HepG2 (cell line): ENCODE measurements around the gene TMF1. TPM values are rescaled to one million over a fixed set of nuclear protein-coding genes. Genes with fewer than 3 reads are reported as not detected.

Experiments used
- ARID4A ChIP-seq: sonication (generic); formaldehyde crosslinking; IDR thresholded peaks from 2 replicates; pipeline ENCODE4 v1.5.0; 2020; ENCODE audit warnings: mild to moderate bottlenecking, missing genetic modification reagents, borderline replicate concordance
- GZF1 ChIP-seq: sonication (generic); formaldehyde crosslinking; IDR thresholded peaks from 2 replicates; pipeline ENCODE4 v1.5.1; 2020; ENCODE audit warnings: mild to moderate bottlenecking, missing genetic modification reagents
- HDAC1 ChIP-seq: sonication (generic); formaldehyde crosslinking; IDR thresholded peaks from 2 replicates; pipeline ENCODE4 v1.5.1; 2020; ENCODE audit warnings: mild to moderate bottlenecking, missing genetic modification reagents
- JUNB ChIP-seq: sonication (generic); formaldehyde crosslinking; IDR thresholded peaks from 2 replicates; pipeline ENCODE4 v1.8.0; 2022; ENCODE audit warnings: missing genetic modification reagents, mild to moderate bottlenecking, borderline replicate concordance
- MAFG ChIP-seq: sonication (generic); formaldehyde crosslinking; IDR thresholded peaks from 2 replicates; pipeline ENCODE4 v1.5.1; 2020; ENCODE audit warnings: mild to moderate bottlenecking, missing genetic modification reagents
- NCOA1 ChIP-seq: sonication (generic); formaldehyde crosslinking; IDR thresholded peaks from 2 replicates; pipeline ENCODE4 v1.9.0; 2021; ENCODE audit warnings: missing genetic modification reagents
- PAX8 ChIP-seq: sonication (generic); formaldehyde crosslinking; IDR thresholded peaks from 2 replicates; pipeline ENCODE4 v1.8.0; 2022; ENCODE audit warnings: mild to moderate bottlenecking, missing genetic modification reagents, borderline replicate concordance
- RERE ChIP-seq: IDR thresholded peaks from 2 replicates; pipeline ENCODE4 v1.6.1; 2016; ENCODE audit warnings: low read depth, missing genetic modification reagents, missing compliant biosample characterization
- ZNF10 ChIP-seq: sonication (generic); formaldehyde crosslinking; IDR thresholded peaks from 2 replicates; pipeline ENCODE4 v1.4.0; 2020; ENCODE audit warnings: mild to moderate bottlenecking, low read depth, missing genetic modification reagents, borderline replicate concordance
- ZNF124 ChIP-seq: sonication (generic); formaldehyde crosslinking; IDR thresholded peaks from 2 replicates; pipeline ENCODE4 v1.4.0; 2020; ENCODE audit warnings: missing genetic modification reagents
- ZNF136 ChIP-seq: sonication (generic); formaldehyde crosslinking; IDR thresholded peaks from 2 replicates; pipeline ENCODE4 v1.8.1; 2022; ENCODE audit warnings: low read depth, mild to moderate bottlenecking, moderate library complexity, missing genetic modification reagents
- ZNF225 ChIP-seq: sonication (generic); formaldehyde crosslinking; IDR thresholded peaks from 2 replicates; pipeline ENCODE4 v1.4.0; 2020; ENCODE audit warnings: mild to moderate bottlenecking, missing genetic modification reagents
- ZNF383 ChIP-seq: sonication (generic); formaldehyde crosslinking; IDR thresholded peaks from 2 replicates; pipeline ENCODE4 v1.4.0; 2020; ENCODE audit warnings: missing genetic modification reagents, mild to moderate bottlenecking, borderline replicate concordance
- ZNF556 ChIP-seq: sonication (generic); formaldehyde crosslinking; IDR thresholded peaks from 2 replicates; pipeline ENCODE4 v1.4.0; 2020; ENCODE audit warnings: mild to moderate bottlenecking, missing genetic modification reagents, borderline replicate concordance
- ZNF558 ChIP-seq: sonication (generic); formaldehyde crosslinking; IDR thresholded peaks from 2 replicates; pipeline ENCODE4 v1.9.0; 2022; ENCODE audit warnings: mild to moderate bottlenecking, missing genetic modification reagents, borderline replicate concordance
- ZNF562 ChIP-seq: sonication (generic); formaldehyde crosslinking; IDR thresholded peaks from 2 replicates; pipeline ENCODE4 v1.8.0; 2022; ENCODE audit warnings: missing genetic modification reagents, borderline replicate concordance
- ZNF577 ChIP-seq: sonication (generic); formaldehyde crosslinking; IDR thresholded peaks from 2 replicates; pipeline ENCODE4 v1.4.0; 2020; ENCODE audit warnings: mild to moderate bottlenecking, low read depth, missing genetic modification reagents, borderline replicate concordance
- polyA plus RNA-seq, 8 experiments: library from polyadenylated mRNA; depleted of rRNA in 3 of 8; stranded (reverse) in 7 of 8; unstranded in 1 of 8; fragments of >200 nt; fragmentation: Illumina TruSeq in 4 of 8; extraction: Trizol in 4 of 8; gene quantifications; 2 replicates each; pipeline versions ENCODE4 v1.2.1 to v1.2.3, GENCODE V29; 2011 to 2016; ENCODE audit warnings: low read depth in 4 of 8, missing spikeins in 1 of 8, mixed read lengths in 1 of 8; ENCODE audit not compliant: insufficient read depth in 1 of 8
- total RNA-seq, 5 experiments: library from RNA; depleted of rRNA; stranded (reverse); fragments of >200 nt; fragmentation: Illumina TruSeq; extraction: Trizol; gene quantifications; 2 replicates each; pipeline ENCODE4 v1.2.3, GENCODE V29; 2016; ENCODE audit warnings: low read depth in 1 of 5

The TMF1 gene
- total and polyA plus RNA-seq, 2 of the 13 experiments (the other 11 are each of a cell fraction or from before 2014, with no cell fraction given), result 12.1 to 38.4 TPM

DNA sequence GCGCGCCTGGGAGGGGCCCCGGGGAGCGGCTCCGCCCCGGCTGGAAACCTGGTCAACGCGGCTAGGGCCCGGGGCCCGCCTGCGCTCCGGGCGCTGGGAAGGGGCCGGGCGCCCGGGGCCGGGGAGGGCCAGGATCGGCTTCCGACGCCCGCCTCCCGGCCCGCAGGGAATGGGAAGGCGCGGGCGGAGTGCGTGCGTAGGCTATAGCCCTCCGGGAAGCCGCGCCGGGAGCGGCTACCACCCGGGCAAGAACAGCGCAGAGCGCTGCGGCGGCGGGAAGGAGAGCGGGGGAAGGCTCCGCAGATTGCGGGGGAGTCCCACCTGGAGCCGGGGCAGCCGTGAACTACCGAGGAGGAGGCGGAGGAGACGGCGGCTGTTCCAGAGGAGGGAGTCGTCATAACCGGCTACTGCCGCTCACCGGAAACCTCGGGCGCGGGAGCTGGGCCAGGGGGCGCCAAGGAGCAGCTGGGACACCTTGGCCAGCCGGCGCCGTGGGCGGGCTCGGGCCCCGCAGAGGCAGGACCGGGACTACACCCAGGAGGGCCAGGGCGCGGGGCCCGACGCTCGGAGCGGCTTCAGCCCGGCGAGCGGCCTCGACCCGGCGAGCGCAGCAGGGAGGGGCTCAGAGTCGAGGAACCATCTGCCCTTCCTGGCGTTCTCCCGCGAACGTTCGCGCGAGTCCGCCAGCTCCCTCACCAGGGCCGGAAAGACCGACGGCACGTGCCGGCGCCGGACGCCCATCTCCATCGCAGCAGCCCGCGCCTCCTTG is 38.7 kb downstream of the TMF1 start, which contains the start of gene EOGT (continued):
- TF ChIP-seq RERE (peak; percentile 25; the same call in 1 of the 2 replicates), GZF1 (CRISPR knock-in tag) (no peak), ZNF136 (no peak), MAFG (CRISPR knock-in tag) (no peak), ZNF577 (CRISPR knock-in tag) (no peak), ZNF556 (CRISPR knock-in tag) (peak; percentile 73; the same call in 1 of the 2 replicates), ZNF562 (CRISPR knock-in tag) (no peak), ZNF558 (CRISPR knock-in tag) (no peak; the same call in 1 of the 2 replicates), ZNF383 (CRISPR knock-in tag) (no peak), ZNF124 (CRISPR knock-in tag) (no peak; the same call in 1 of the 2 replicates), PAX8 (CRISPR knock-in tag) (no peak), NCOA1 (0 out of 2 replicates have a peak, but pooled peaks have one; percentile 30), JUNB (no peak), HDAC1 (peak; percentile 63; the same call in 1 of the 2 replicates), ZNF225 (peak; percentile 85), ARID4A (CRISPR knock-in tag) (peak; percentile 75; the same call in 1 of the 2 replicates), ZNF10 (CRISPR knock-in tag) (no peak)
